Stimulated activated CD4-positive, alpha-beta T cell treated with anti-CD3 and anti-CD28 coated beads, TNF-alpha, amount 100 ng/mL, for 48 hours (primary cell): ENCODE measurements around the gene FHDC1.

Source experiments
- DNase-seq, 3 donors: peaks; one replicate each; pipeline ENCODE4 v3.0.0-alpha.2; 2020; ENCODE audit warnings: low read depth in 3 of 3

The FHDC1 gene

GRCh38 chr4:152935143-152935542, 980 bp upstream of the FHDC1 start:
- DNase-seq: no peak

- DNase-seq: no peak
Observed at GRCh38 chr4:152936446-152937335, 568 bp downstream of the FHDC1 start.

GRCh38 chr4:152937336-152938236, 1.5 kb downstream of the FHDC1 start:
- no peak for DNase-seq

GRCh38 chr4:152938237-152938947, 2.3 kb downstream of the FHDC1 start:
- no peak for DNase-seq

GRCh38 chr4:152939621-152940020, 3.5 kb downstream of the FHDC1 start:
- DNase-seq: no peak

GRCh38 chr4:152940461-152940860, 4.3 kb downstream of the FHDC1 start:
- no peak for DNase-seq

GRCh38 chr4:152941411-152941810, 5.3 kb downstream of the FHDC1 start:
- DNase-seq: no peak

GRCh38 chr4:152942346-152942745, 6.2 kb downstream of the FHDC1 start:
- DNase-seq: no peak

GRCh38 chr4:152943672-152944071, 7.5 kb downstream of the FHDC1 start:
- DNase-seq: no peak

GRCh38 chr4:152944666-152945320, 8.7 kb downstream of the FHDC1 start:
- no peak for DNase-seq

GRCh38 chr4:152945639-152946038, 9.5 kb downstream of the FHDC1 start:
- no peak for DNase-seq

- no peak for DNase-seq
Observed at GRCh38 chr4:152946446-152946845, 10.3 kb downstream of the FHDC1 start.

GRCh38 chr4:152947311-152947710, 11.2 kb downstream of the FHDC1 start:
- no peak for DNase-seq

- DNase-seq: no peak
Observed at GRCh38 chr4:152949930-152950329, 13.8 kb downstream of the FHDC1 start.

GRCh38 chr4:152950402-152951274, 14.5 kb downstream of the FHDC1 start:
- DNase-seq: no peak

GRCh38 chr4:152951348-152951747, 15.2 kb downstream of the FHDC1 start:
- no peak for DNase-seq

GRCh38 chr4:152953514-152953913, 17.4 kb downstream of the FHDC1 start:
- DNase-seq: no peak

- no peak for DNase-seq
Observed at GRCh38 chr4:152954741-152955140, 18.6 kb downstream of the FHDC1 start.

GRCh38 chr4:152956147-152956546, 20.0 kb downstream of the FHDC1 start:
- no peak for DNase-seq

GRCh38 chr4:152956650-152957436, 20.7 kb downstream of the FHDC1 start:
- no peak for DNase-seq
